Measurements from ENCODE around the gene STRN.

Gene STRN

DNA sequence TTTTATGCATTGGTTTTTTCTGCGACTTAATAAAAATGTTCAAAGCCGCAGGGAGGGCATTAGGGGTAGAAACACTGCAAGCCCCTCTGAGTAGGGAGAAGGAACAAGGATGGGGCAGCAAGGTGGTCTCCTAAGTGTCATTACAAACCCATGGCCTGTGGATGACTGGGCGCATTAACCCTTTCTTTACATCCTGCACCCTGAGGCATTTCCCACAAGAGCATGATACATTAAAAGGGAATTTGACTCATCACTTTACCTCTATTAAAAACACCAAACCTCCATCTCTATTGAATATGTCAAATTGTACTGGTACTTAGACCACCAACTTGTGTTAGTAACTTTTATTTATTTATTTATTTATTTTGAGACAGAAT, 157.3 kb downstream of the STRN start:
- H3K9me3 ChIP-seq (ENCODE audit: control insufficient read depth, insufficient read depth, low read length), result no peaks in the 10 kb centered on the region
- H3K36me3 ChIP-seq (ENCODE audit: control insufficient read depth, insufficient read depth, low read length), result no peaks in the 10 kb centered on the region
- no peaks in the 10 kb centered on the region for H3K4me1 ChIP-seq (ENCODE audit: control insufficient read depth, insufficient read depth, low read length)
- H3K27ac ChIP-seq (ENCODE audit: low read depth, low read length), result no peak overlapping the region
- H3K9ac ChIP-seq (ENCODE audit: low read depth, low read length), result no peak overlapping the region
- no peak overlapping the region for H3K4me3 ChIP-seq (ENCODE audit: low read depth, low read length)
- no peaks in the 10 kb centered on the region for H3K27me3 ChIP-seq (ENCODE audit: control insufficient read depth, insufficient read depth, low read length)

DNA sequence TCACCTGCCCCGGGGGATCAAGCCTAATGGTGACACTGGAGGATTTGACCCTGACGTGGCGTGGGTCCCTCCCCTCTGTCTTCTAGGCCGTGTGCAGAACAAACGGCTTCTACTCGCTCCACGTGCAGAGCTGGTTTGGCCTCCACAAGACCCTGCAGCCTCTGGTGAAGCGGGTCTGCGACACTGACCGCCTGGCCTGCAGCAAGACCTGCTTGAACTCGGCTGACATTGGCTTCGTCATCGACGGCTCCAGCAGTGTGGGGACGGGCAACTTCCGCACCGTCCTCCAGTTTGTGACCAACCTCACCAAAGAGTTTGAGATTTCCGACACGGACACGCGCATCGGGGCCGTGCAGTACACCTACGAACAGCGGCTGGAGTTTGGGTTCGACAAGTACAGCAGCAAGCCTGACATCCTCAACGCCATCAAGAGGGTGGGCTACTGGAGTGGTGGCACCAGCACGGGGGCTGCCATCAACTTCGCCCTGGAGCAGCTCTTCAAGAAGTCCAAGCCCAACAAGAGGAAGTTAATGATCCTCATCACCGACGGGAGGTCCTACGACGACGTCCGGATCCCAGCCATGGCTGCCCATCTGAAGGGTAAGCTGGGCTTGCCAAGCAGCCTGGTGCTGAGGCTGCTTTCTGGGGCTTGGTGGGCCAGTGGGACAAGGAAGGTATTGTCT, 157.8 kb downstream of the STRN start:
- Histone ChIP-seq H3K27me3 (ENCODE audit: control insufficient read depth, insufficient read depth, low read length) (no peaks in the 10 kb centered on the region), H3K4me1 (ENCODE audit: control insufficient read depth, insufficient read depth, low read length) (no peaks in the 10 kb centered on the region), H3K27ac (ENCODE audit: low read depth, low read length) (no peak overlapping the region), H3K9me3 (ENCODE audit: control insufficient read depth, insufficient read depth, low read length) (no peaks in the 10 kb centered on the region), H3K9ac (ENCODE audit: low read depth, low read length) (no peak overlapping the region), H3K36me3 (ENCODE audit: control insufficient read depth, insufficient read depth, low read length) (no peaks in the 10 kb centered on the region), H3K4me3 (ENCODE audit: low read depth, low read length) (no peak overlapping the region)

DNA sequence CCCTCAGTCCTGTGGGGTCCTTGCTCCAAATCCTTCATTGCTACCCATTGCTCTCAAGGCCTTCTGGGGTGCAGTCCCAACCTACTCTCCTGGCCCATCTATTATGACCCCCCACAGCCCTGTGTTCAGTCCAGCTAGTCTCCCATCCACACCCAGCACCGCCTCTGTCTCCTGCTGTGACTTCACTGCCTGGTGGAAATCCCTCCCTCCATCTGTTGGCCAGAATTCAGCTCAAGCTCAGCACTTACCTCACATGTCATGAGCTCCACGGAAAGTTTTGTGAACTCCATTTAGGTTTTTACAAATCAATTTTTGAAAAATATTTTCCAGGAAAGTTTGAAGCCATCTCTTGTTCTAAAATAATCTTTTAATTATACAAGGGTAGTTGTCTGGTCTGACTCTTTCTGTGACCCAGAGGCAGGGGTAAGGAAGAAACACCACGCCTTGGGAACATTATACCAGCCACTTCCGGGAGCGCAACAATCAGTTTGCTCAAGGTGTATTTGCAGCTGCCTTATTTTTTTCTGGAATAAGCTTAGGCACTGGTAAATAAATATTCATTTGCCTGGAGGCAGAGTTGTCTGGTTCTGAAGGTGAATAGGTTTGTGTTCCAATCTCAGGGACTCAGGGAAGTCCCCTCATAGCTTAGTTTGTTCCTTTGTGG, 159.0 kb downstream of the STRN start:
- Histone ChIP-seq H3K9me3 (ENCODE audit: control insufficient read depth, insufficient read depth, low read length) (no peaks in the 10 kb centered on the region), H3K9ac (ENCODE audit: low read depth, low read length) (no peak overlapping the region), H3K27me3 (ENCODE audit: control insufficient read depth, insufficient read depth, low read length) (no peaks in the 10 kb centered on the region), H3K36me3 (ENCODE audit: control insufficient read depth, insufficient read depth, low read length) (no peaks in the 10 kb centered on the region), H3K4me3 (ENCODE audit: low read depth, low read length) (no peak overlapping the region), H3K4me1 (ENCODE audit: control insufficient read depth, insufficient read depth, low read length) (no peaks in the 10 kb centered on the region), H3K27ac (ENCODE audit: low read depth, low read length) (no peak overlapping the region)

DNA sequence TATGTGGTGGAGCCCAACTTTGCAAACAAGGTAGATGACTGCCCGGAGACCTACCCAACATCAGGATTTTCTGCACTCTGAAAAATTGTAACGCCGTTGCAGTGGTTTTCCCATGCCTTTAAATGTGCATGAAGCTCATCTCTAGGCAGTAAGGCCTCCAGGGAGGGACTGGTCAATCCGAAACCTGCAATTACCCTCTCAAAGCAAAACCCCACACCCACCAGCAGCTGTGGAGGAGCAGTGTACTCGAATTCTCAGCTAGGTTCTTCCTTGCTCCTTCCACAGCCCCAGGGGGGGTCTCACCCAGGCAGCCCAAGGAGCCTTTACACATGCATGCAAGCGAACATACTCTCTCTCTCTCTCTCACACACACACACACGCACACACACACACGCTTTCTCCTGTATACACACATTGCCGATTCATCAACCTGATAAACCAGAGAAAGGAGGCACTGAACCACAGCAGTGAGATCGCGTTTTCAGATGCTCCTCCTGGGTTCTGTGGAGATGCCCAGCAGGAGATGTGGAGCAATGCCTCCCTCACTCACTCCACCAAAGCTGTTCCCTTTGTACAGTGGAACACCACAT, 160.6 kb downstream of the STRN start:
- no peaks in the 10 kb centered on the region for H3K27me3 ChIP-seq (ENCODE audit: control insufficient read depth, insufficient read depth, low read length)
- H3K36me3 ChIP-seq (ENCODE audit: control insufficient read depth, insufficient read depth, low read length), result no peaks in the 10 kb centered on the region
- no peak overlapping the region for H3K27ac ChIP-seq (ENCODE audit: low read depth, low read length)
- no peaks in the 10 kb centered on the region for H3K9me3 ChIP-seq (ENCODE audit: control insufficient read depth, insufficient read depth, low read length)
- no peaks in the 10 kb centered on the region for H3K4me1 ChIP-seq (ENCODE audit: control insufficient read depth, insufficient read depth, low read length)
- H3K9ac ChIP-seq (ENCODE audit: low read depth, low read length), result no peak overlapping the region
- H3K4me3 ChIP-seq (ENCODE audit: low read depth, low read length), result no peak overlapping the region

DNA sequence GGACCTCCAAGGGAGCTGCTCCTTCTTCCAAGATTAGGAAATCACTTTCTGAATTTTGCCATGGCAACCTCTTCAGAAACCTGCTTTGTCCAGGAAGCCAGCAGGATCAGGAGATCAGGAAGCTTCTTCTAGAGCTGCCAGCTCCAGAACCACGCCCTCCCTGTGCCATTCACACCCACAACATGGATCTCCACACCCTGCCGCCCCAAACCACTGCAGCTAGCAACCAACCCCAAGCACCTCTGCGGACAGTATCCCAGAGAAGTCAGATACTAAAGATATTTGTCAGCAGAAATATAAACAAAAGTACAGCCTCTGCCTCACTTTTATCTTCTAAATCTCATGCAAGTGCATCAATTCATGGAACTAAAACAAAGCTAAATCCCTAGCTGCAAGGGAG, 163.4 kb downstream of the STRN start:
- Histone ChIP-seq H3K27me3 (ENCODE audit: control insufficient read depth, insufficient read depth, low read length) (no peaks in the 10 kb centered on the region), H3K27ac (ENCODE audit: low read depth, low read length) (no peak overlapping the region), H3K9ac (ENCODE audit: low read depth, low read length) (no peak overlapping the region), H3K4me1 (ENCODE audit: control insufficient read depth, insufficient read depth, low read length) (peaks cover 2% of the 10 kb centered on the region; the same call in 1 of the 2 replicates), H3K36me3 (ENCODE audit: control insufficient read depth, insufficient read depth, low read length) (no peaks in the 10 kb centered on the region), H3K9me3 (ENCODE audit: control insufficient read depth, insufficient read depth, low read length) (no peaks in the 10 kb centered on the region), H3K4me3 (ENCODE audit: low read depth, low read length) (no peak overlapping the region)

DNA sequence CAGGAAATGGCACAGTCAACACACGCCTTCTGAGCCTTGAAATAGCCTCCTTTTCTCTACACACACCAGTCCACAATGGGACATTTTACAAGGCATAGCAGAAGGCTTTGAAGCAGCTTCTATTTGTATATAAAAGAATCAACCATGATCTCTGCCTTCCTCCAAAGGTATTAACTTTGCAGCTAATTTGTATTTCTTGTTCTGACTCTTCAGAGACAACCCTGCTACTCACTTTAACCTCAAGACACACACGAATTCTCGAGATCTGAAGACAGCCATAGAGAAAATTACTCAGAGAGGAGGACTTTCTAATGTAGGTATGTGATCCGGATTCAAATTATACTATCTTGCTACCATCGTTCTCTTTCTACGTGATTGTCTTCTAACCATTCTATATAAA, 165.2 kb downstream of the STRN start:
- Histone ChIP-seq H3K27me3 (ENCODE audit: control insufficient read depth, insufficient read depth, low read length) (no peaks in the 10 kb centered on the region), H3K9ac (ENCODE audit: low read depth, low read length) (no peak overlapping the region), H3K36me3 (ENCODE audit: control insufficient read depth, insufficient read depth, low read length) (no peaks in the 10 kb centered on the region), H3K9me3 (ENCODE audit: control insufficient read depth, insufficient read depth, low read length) (no peaks in the 10 kb centered on the region), H3K27ac (ENCODE audit: low read depth, low read length) (no peak overlapping the region), H3K4me1 (ENCODE audit: control insufficient read depth, insufficient read depth, low read length) (peaks cover 10% of the 10 kb centered on the region; the same call in 1 of the 2 replicates), H3K4me3 (ENCODE audit: low read depth, low read length) (no peak overlapping the region)

DNA sequence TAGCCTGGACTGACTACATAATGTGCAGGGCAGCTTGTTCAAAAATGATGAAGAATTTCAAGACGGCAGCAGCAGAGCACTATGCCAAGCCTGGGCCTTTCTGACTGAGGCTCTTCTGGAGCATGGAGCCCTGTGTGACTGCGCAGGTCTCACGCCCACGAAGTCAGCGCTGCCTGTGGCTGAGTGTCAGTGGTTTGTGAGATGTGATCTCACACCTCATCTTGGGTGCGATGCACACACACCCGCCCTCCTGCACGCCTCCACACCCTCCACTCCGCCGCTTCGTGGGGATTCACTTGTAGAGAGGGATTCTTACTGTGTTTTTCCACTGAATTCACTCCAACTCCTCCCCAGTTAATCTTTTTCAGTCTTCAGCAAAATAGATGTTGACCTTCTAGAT, 166.0 kb downstream of the STRN start:
- Histone ChIP-seq H3K27me3 (ENCODE audit: control insufficient read depth, insufficient read depth, low read length) (no peaks in the 10 kb centered on the region), H3K36me3 (ENCODE audit: control insufficient read depth, insufficient read depth, low read length) (no peaks in the 10 kb centered on the region), H3K4me1 (ENCODE audit: control insufficient read depth, insufficient read depth, low read length) (peaks cover 10% of the 10 kb centered on the region; the same call in 1 of the 2 replicates), H3K9ac (ENCODE audit: low read depth, low read length) (no peak overlapping the region), H3K27ac (ENCODE audit: low read depth, low read length) (no peak overlapping the region), H3K4me3 (ENCODE audit: low read depth, low read length) (no peak overlapping the region), H3K9me3 (ENCODE audit: control insufficient read depth, insufficient read depth, low read length) (no peaks in the 10 kb centered on the region)

DNA sequence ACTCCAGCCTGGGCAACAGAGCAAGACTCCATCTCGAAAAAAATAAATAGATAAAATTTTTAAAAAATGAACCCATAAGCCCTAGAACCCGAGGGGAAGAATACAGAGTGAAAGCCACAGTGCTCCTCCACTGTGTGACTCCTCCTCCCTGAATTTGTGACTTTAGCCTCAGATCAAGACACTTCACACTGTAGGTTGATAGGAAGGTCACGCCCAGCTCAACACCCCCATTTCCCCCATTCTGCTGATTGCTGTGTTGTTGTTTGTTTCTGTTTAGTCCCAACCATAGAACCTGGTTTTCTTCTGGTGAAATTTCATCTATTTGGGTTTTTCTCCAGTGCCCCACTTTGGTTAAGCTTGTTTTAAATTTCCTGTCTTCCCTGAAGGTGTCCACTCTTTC, 167.6 kb downstream of the STRN start:
- no peaks in the 10 kb centered on the region for H3K36me3 ChIP-seq (ENCODE audit: control insufficient read depth, insufficient read depth, low read length)
- H3K27ac ChIP-seq (ENCODE audit: low read depth, low read length), result no peak overlapping the region
- H3K9ac ChIP-seq (ENCODE audit: low read depth, low read length), result no peak overlapping the region
- H3K9me3 ChIP-seq (ENCODE audit: control insufficient read depth, insufficient read depth, low read length), result no peaks in the 10 kb centered on the region
- H3K4me3 ChIP-seq (ENCODE audit: low read depth, low read length), result no peak overlapping the region
- H3K4me1 ChIP-seq (ENCODE audit: control insufficient read depth, insufficient read depth, low read length), result peaks cover 10% of the 10 kb centered on the region; the same call in 1 of the 2 replicates
- no peaks in the 10 kb centered on the region for H3K27me3 ChIP-seq (ENCODE audit: control insufficient read depth, insufficient read depth, low read length)

DNA sequence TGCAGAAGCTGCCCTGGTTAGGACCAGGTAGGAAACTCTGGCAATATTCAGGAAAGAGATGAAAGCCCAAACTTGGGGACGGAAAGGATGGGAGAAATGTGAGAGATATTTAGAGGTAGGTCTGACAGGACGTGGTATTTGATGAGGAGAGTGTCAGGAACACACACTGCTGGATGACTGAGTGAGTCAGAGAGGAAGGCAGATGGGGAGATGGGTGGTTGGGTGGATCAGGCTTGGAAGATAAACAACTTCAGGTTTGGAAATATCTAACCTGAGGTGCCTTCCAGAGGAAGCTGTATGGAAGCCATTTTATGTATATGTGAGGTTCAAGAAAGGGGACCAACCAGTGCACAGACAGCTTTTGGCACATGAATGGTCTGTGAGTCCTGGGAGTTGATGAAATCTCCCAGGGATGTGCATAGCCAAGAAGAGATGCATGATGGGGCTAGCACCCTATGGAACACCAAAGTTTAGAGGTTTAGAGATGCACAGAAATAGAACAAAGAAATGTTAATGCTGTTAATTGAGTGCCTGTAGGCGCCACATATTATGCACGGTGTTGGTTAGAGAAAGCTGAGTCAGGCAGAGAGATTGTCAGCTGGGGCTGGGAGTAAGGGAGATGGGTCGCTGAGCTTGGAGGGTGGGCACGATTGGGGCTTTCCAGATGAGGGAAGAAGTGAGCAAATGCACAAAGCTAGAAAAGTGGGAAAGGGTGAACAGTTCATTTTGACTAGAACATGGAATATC, 168.8 kb downstream of the STRN start:
- H3K4me1 ChIP-seq (ENCODE audit: control insufficient read depth, insufficient read depth, low read length), result peaks cover 10% of the 10 kb centered on the region; the same call in 1 of the 2 replicates
- no peak overlapping the region for H3K27ac ChIP-seq (ENCODE audit: low read depth, low read length)
- no peak overlapping the region for H3K9ac ChIP-seq (ENCODE audit: low read depth, low read length)
- H3K4me3 ChIP-seq (ENCODE audit: low read depth, low read length), result no peak overlapping the region
- no peaks in the 10 kb centered on the region for H3K36me3 ChIP-seq (ENCODE audit: control insufficient read depth, insufficient read depth, low read length)
- no peaks in the 10 kb centered on the region for H3K9me3 ChIP-seq (ENCODE audit: control insufficient read depth, insufficient read depth, low read length)
- no peaks in the 10 kb centered on the region for H3K27me3 ChIP-seq (ENCODE audit: control insufficient read depth, insufficient read depth, low read length)

Data from HUES48 (cell line).